Measurements from ENCODE around the gene CERCAM. TPM values are rescaled to one million over a fixed set of nuclear protein-coding genes. Genes with fewer than 3 reads are reported as not detected.

CERCAM gene
- total RNA-seq, 2 experiments from 2014 or later, result 3.3 to 3.5 TPM

DNA sequence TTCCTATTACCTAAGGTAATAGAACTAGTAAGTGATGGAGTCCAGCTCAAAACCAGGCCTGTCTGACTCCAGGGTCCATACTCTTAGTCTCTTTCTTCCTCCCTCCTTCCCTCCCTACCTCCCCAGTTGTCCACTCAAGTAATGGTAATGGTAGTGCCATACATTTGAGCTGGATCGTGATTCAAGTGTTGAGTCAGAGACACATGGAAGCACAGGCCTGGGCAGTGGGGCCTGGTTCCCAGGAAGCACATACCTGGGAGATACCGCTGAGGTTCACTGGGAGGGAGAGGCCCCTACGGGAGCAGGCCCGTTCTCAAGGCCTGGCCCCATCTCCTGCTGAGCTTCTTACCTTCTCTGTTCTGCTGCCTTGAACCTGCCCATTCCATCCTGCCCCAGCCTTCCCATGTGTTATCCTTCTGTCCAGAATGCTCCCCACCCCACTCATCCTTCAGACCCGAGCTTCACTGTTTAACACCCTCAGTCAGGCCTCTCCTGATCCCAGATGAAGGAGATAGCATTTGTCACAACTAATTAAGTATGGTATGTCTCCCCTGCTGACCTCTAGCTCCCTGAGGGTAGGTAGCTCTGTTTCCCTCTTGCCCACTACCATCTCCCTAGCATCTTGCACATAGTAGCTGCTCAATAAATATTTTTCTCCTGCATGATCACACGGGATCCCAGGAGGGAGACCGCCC, 35.7 kb upstream of the CERCAM start:
- CTCF ChIA-PET, result interaction anchor here (0.8 kb wide), 1 partner anchor 54 kb away, joined by 3 read pairs; no protein-coding TSS in a partner anchor
- H3K9me3 Mint-ChIP-seq, result no peaks in the 10 kb centered on the region
- DNase-seq (no peak), ATAC-seq (no peak)
- intact Hi-C loops (cut with micrococcal nuclease), result no loop called here
- H3K27me3 Mint-ChIP-seq, result no peaks in the 10 kb centered on the region
- H3K36me3 Mint-ChIP-seq (ENCODE audit: low read depth), result peaks cover 26% of the 10 kb centered on the region
- POLR2A ChIA-PET, result interaction anchor here (0.8 to 1.3 kb wide), 2 partner anchors 9 to 31 kb away, joined by 3 read pairs; no protein-coding TSS in a partner anchor
- H3K27ac Mint-ChIP-seq, result no peak overlapping the region
- H3K4me1 Mint-ChIP-seq (ENCODE audit: low read depth), result no peaks in the 10 kb centered on the region
- TF ChIP-seq, protein P1, sequence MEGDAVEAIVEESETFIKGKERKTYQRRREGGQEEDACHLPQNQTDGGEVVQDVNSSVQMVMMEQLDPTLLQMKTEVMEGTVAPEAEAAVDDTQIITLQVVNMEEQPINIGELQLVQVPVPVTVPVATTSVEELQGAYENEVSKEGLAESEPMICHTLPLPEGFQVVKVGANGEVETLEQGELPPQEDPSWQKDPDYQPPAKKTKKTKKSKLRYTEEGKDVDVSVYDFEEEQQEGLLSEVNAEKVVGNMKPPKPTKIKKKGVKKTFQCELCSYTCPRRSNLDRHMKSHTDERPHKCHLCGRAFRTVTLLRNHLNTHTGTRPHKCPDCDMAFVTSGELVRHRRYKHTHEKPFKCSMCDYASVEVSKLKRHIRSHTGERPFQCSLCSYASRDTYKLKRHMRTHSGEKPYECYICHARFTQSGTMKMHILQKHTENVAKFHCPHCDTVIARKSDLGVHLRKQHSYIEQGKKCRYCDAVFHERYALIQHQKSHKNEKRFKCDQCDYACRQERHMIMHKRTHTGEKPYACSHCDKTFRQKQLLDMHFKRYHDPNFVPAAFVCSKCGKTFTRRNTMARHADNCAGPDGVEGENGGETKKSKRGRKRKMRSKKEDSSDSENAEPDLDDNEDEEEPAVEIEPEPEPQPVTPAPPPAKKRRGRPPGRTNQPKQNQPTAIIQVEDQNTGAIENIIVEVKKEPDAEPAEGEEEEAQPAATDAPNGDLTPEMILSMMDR (IDR thresholded peaks at IDR 0.05), result no peak
- H3K4me3 Mint-ChIP-seq, result no peak overlapping the region

DNA sequence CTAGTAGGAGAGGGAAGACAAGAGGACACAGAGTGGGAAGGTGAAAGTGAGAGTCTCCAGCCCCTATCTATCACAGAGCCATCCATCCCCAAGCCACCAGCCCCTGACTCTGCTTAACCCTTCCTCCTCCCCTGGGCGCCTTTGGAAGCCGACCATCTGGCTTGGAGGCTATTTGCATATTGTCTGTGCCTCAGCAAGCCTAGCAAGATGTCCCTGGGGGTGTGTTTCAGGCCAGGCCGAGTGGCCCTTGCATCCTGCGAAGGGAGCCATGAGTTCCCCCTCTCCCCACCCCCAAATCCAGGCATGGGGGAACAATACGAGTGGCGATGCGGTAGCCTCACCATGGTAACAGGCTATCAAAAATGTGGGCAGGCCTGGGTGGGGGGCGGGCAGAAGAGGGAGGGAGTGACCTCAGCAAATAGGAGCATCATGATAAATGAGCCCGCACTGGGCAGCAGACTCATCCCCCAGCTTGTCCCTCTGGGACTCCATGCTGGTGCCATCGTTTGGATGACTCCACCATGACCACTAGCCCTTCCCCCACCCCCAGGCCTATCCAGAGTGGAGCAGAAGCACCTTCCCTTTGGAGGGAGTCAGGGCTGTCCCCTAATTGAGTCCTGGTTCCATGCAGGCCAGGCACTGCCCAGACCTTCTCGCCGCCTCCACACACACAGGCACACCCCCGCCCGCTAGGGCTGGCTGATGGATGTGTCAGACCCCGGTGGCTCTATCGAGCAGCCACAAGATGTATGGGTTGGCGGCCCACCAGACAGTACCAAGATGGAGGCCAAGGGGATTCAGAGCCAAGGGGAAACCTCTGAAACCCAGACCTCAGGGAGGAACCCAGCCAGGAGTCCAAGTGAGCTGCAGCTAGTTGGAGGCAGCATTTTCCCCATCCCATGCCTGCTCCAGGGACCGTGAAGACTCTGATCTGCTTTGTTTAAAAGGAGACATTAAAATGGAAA, 34.9 kb upstream of the CERCAM start:
- Mint-ChIP-seq H3K4me3 (no peak overlapping the region), H3K27ac (no peak overlapping the region), H3K4me1 (ENCODE audit: low read depth) (no peaks in the 10 kb centered on the region), H3K27me3 (no peaks in the 10 kb centered on the region), H3K36me3 (ENCODE audit: low read depth) (peaks cover 23% of the 10 kb centered on the region), H3K9me3 (no peaks in the 10 kb centered on the region)
- CTCF ChIA-PET, result no interaction called here
- ATAC-seq (no peak), DNase-seq (no peak)
- TF ChIP-seq, protein P1 (IDR thresholded peaks at IDR 0.05), result no peak
- POLR2A ChIA-PET, result interaction anchor here (1.3 kb wide), 1 partner anchor 10 kb away, joined by 3 read pairs; no protein-coding TSS in a partner anchor
- intact Hi-C loops (cut with micrococcal nuclease), result no loop called here

DNA sequence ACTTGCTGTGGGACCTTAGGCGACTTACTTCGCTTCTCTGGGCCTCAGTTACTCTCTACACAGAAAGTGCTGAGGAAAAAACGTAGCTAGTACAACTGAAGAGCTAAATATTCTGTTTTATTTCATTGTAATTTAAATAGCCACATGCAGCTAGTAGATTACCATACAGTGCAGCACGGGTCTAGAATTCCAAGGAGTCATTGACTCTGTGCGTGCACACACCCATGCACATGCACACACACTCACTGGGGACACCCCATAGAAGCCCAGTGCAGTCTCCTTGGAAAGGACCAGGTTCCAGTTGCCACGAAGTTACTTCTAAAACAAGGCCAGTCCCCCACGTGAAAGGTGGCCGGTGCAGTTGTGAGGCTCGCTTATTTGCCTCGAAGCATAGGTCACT, 32.5 kb upstream of the CERCAM start:
- Mint-ChIP-seq H3K27ac (no peak overlapping the region), H3K36me3 (ENCODE audit: low read depth) (peaks cover 30% of the 10 kb centered on the region), H3K9me3 (no peaks in the 10 kb centered on the region), H3K4me3 (no peak overlapping the region), H3K27me3 (no peaks in the 10 kb centered on the region), H3K4me1 (ENCODE audit: low read depth) (no peaks in the 10 kb centered on the region)
- intact Hi-C loops (cut with micrococcal nuclease), result no loop called here
- ChIA-PET POLR2A (no interaction called here), CTCF (no interaction called here)
- ATAC-seq (no peak), DNase-seq (no peak)
- TF ChIP-seq, protein P1 (IDR thresholded peaks at IDR 0.05), result no peak

DNA sequence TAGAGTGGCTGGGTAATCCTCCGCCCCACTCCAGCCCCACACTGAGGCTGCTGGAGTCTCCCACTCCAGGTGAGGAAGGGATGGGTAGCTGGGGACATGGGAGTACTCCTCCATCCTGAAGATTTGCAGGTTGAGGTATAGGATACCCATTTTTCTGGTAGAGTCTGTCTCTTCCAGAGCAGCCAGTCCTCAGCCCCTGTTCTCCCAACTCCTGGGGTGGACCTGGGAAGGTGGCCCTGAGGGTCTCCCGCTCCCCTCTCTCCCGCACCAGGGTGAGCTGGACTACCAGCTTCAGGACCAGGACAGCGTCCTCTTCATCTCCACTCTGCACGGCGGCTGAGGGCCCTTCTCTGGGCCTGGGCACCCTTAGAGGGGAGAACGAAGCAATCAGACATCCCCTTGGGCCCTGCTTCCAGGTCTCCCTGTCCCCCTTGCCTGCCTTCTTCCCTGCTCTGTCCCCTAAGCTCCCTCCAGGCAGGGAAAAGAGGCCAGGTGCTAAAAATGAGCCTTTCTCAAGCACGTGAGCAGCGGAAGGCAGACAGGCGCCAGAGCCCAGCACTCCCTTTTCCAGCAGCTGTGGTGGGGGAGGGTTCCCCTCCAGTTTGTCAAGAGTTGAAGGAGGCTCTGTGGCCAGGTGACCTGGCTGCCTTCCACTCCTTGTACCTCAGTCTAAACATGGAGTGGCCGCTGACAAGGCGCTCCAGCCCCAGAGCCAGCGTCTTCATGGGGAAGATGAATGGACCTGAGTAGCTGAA, 31.1 kb upstream of the CERCAM start:
- H3K27me3 Mint-ChIP-seq, result no peaks in the 10 kb centered on the region
- CTCF ChIA-PET, result interaction anchor here (1.1 kb wide), 1 partner anchor 49 kb away, joined by 3 read pairs; no protein-coding TSS in a partner anchor
- H3K9me3 Mint-ChIP-seq, result no peaks in the 10 kb centered on the region
- no peaks in the 10 kb centered on the region for H3K4me1 Mint-ChIP-seq (ENCODE audit: low read depth)
- intact Hi-C loops (cut with micrococcal nuclease), result no loop called here
- no peak overlapping the region for H3K4me3 Mint-ChIP-seq
- TF ChIP-seq, protein P1 (IDR thresholded peaks at IDR 0.05), result no peak
- H3K27ac Mint-ChIP-seq, result no peak overlapping the region
- ATAC-seq (no peak), DNase-seq (no peak)
- H3K36me3 Mint-ChIP-seq (ENCODE audit: low read depth), result peaks cover 35% of the 10 kb centered on the region
- POLR2A ChIA-PET, result interaction anchor here (1.0 kb wide), 1 partner anchor 19 kb away, joined by 3 read pairs; the partner anchor contains the start of gene URM1
